Measurements from ENCODE around the gene KLC1.

DNA sequence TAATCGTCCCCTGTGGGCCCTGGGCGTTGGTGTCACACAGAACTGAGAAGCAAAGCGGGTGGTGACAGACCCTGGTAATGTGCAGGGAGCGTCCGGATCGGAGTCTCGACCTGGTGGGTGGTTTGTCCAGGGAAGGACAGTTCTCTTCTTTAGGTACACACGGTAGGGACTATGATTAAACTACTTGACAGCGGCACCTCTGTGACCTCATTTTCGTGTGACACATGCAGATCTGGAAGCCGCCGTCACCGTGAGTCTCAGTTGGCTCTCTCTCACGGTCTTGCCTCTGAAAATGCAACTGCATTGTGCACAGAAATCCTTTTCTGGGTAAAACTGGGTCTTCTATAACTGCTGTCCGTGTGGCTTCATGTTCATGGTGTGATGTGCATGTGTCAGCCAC is 54.1 kb downstream of the KLC1 start:
- TF ChIP-seq CTCF (IDR thresholded peaks at IDR 0.05) (no peak), POLR2A (IDR thresholded peaks at IDR 0.05) (no peak), POLR2AphosphoS5 (IDR thresholded peaks at IDR 0.05) (no peak)
